Duodenal mucosa (tissue), 2 donors: ENCODE measurements around the gene MEIS3.
"Not testable (repeated sequence)": the region's sequence is repeated elsewhere in the genome, so short reads cannot be mapped to it uniquely, and the experiment has no call there.

Experiments
- H3K27ac ChIP-seq: one replicate; pipeline ENCODE4 v1.7.0; 2013; ENCODE audit warnings: low read depth, low read length
- H3K27me3 ChIP-seq, 2 donors: one replicate each; pipeline ENCODE4 v1.7.0; 2013; ENCODE audit warnings: low read length in 2 of 2, control low read depth in 1 of 2; ENCODE audit not compliant: insufficient read depth in 2 of 2, control insufficient read depth in 1 of 2
- H3K36me3 ChIP-seq, 2 donors: one replicate each; pipeline ENCODE4 v1.7.0; 2013; ENCODE audit warnings: low read length in 2 of 2, control low read depth in 1 of 2; ENCODE audit not compliant: insufficient read depth in 2 of 2, control insufficient read depth in 1 of 2
- H3K4me1 ChIP-seq, 2 donors: one replicate each; pipeline ENCODE4 v1.7.0; 2013; ENCODE audit warnings: low read length in 2 of 2, control low read depth in 1 of 2; ENCODE audit not compliant: insufficient read depth in 2 of 2, control insufficient read depth in 1 of 2
- H3K4me3 ChIP-seq, 2 donors: one replicate each; pipeline ENCODE4 v1.7.0; 2013; ENCODE audit warnings: low read length in 2 of 2, low read depth in 1 of 2
- H3K9ac ChIP-seq, 2 donors: one replicate each; pipeline ENCODE4 v1.7.0; 2013; ENCODE audit warnings: low read length in 2 of 2, low read depth in 1 of 2
- H3K9me3 ChIP-seq, 2 donors: one replicate each; pipeline ENCODE4 v1.7.0; 2013; ENCODE audit warnings: low read length in 2 of 2, control low read depth in 1 of 2; ENCODE audit not compliant: control insufficient read depth in 1 of 2

MEIS3 gene

GRCh38 chr19:47405854-47406417, 13.4 kb downstream of the MEIS3 start:
- Histone ChIP-seq H3K9me3 (no peaks in the 10 kb centered on the region), H3K9ac (no peak overlapping the region), H3K36me3 (no peaks in the 10 kb centered on the region), H3K4me3 (no peak overlapping the region), H3K27ac (no peak overlapping the region), H3K4me1 (no peaks in the 10 kb centered on the region), H3K27me3 (peaks cover 7 to 12% of the 10 kb centered on the region in 2 donors)

DNA sequence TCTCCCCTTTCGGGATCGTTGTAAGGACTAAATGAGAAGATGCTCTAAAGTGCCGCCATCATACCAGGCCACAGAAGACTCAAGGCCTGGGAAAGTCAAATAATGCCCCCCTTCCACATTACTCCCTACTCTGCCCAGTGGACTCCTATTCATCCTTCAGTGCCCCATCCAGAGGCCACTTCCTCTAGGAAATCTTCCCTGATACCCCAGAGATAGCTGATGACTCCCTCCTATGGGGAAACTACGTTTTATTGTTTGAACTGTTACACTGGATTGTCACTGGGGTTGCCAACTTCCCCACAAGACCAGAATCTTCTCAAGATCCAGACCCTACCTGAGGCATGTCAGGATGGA, 14.2 kb downstream of the MEIS3 start:
- H3K27me3 ChIP-seq: peaks cover 7 to 12% of the 10 kb centered on the region in 2 donors
- H3K9ac ChIP-seq: no peak overlapping the region
- H3K9me3 ChIP-seq: no peaks in the 10 kb centered on the region
- no peak overlapping the region for H3K27ac ChIP-seq
- no peaks in the 10 kb centered on the region for H3K36me3 ChIP-seq
- no peak overlapping the region for H3K4me3 ChIP-seq
- H3K4me1 ChIP-seq: no peaks in the 10 kb centered on the region

DNA sequence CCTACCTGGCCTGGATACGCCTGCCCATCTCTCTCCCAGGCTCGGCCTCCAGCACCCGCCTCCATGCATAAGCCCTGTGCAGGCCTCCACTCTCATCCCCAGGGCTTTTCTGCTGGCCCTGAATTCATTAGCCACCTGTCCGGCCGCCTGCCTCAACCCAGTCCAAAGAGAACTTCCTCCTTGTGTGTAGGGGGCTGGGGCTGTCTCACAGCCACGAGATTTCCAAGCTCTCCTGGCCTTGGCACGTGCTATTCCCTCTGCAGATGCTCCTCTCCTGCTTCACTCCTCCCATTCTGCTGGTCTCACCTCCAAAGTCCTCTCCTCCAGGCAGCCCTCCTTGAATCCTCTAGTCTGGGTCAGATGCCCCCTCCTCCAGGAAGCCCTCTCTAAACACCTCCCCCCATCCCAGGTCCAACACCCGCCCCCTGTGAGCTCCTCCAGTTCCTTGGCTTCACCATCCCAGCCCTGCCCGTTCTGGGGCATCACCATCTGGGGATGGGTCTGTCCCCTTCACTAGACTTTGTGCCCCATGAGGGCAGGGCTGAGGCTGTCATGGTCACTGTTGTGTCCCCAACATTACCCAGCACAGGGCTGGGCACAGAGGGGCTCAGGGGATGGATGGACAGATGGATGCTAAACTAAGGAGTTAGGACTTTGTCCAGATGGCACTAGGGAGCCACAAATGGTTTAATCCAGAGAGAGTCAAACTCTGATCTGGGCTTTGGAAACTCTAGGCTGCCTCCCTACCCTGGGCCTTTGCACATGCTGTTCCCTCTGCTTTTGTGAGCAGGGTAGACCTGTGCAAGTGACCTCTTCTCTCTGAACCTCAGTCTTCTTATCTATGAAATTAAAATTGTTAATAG, 14.8 kb downstream of the MEIS3 start:
- Histone ChIP-seq H3K9ac (no peak overlapping the region), H3K36me3 (no peaks in the 10 kb centered on the region), H3K27ac (no peak overlapping the region), H3K4me1 (no peaks in the 10 kb centered on the region), H3K27me3 (peaks cover 7 to 12% of the 10 kb centered on the region in 2 donors), H3K9me3 (no peaks in the 10 kb centered on the region), H3K4me3 (no peak overlapping the region)

GRCh38 chr19:47402504-47402903, 16.8 kb downstream of the MEIS3 start:
- H3K36me3 ChIP-seq: no peaks in the 10 kb centered on the region
- H3K27me3 ChIP-seq: peaks cover 7 to 12% of the 10 kb centered on the region in 2 donors
- no peak overlapping the region for H3K27ac ChIP-seq
- no peak overlapping the region for H3K9ac ChIP-seq
- no peaks in the 10 kb centered on the region for H3K4me1 ChIP-seq
- H3K9me3 ChIP-seq: no peaks in the 10 kb centered on the region
- no peak overlapping the region for H3K4me3 ChIP-seq

DNA sequence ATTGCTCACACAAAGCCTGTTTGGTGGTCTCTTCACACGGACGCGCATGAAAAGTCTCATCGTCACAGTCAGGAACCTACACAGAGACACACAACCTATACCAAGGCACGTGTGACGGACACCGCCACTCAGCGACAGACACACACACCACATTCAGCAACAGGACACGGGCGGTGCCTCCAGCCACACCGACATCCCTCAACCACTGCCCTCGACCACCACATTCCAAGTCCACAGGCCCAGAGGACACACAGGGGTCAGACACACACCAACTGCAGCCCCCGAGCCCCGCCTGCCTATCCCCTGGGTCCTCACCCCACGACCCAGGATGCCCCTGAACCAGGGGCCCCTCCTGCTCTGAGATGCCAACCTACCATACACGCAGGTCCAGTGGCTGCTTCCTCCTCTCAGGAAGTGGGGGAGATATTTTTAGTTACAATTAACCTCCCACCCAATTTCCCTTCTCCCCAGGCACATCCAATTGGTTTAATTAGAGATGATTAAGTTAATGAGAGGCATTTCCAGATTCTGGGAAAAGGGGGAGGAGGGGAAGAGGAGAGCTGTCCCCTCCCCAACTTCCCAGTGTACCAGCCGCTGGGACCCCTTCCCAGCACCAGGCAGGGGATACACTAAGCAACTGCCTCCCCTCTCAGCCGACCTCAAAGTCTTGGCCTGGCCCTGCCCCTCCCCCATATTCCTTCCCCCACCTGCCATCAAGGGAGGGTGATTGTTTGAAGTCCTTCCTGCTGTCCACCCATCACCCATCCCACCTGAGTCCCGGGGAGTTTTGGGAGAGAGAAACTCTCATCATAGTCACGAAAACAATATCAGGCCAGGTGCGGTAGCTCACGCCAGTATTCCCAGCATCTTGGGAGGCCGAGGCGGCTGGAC, 20.4 kb downstream of the MEIS3 start:
- Histone ChIP-seq H3K36me3 (no peaks in the 10 kb centered on the region), H3K9ac (no peak overlapping the region), H3K27me3 (peaks cover 0 to 5% of the 10 kb centered on the region in 2 donors), H3K9me3 (no peaks in the 10 kb centered on the region), H3K4me3 (no peak overlapping the region), H3K27ac (no peak overlapping the region), H3K4me1 (no peaks in the 10 kb centered on the region)

DNA sequence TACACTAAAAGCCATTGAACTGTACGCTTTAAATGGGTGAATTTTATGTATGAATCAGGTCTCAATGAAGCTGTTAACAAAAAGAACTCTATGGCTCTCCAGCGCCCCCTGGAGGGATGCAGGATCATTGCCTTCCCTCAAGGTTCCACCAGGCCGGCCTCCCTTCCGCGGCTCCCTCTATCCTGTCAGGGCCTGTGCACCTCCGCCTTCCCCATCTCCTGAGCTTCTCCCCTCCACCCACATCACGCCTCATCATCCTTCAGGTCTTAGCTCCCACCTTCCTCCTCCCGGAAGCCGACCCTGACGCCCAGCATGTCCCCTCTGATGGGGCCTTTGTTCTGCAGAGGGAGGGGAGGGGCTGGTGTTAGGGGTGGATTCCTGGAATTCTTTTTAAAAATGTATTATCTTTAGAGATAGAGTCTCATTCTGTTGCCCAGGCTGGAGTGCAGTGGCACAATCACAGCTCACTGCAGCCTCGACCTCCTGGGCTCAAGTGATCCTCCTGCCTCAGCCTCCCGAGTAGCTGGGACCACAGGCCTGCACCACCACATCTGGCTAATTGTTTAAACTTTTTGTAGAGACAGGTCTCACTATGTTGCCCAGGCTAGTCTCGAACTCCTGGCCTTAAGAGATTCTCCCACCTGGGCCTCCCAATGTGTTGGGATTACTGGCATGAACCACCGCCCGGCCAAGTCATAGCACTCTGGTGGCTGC, 27.7 kb downstream of the MEIS3 start:
- Histone ChIP-seq H3K4me3 (no peak overlapping the region), H3K27me3 (no peaks in the 10 kb centered on the region), H3K4me1 (no peaks in the 10 kb centered on the region), H3K9ac (no peak overlapping the region), H3K36me3 (no peaks in the 10 kb centered on the region), H3K9me3 (no peaks in the 10 kb centered on the region), H3K27ac (no peak overlapping the region)

- no peak overlapping the region for H3K9ac ChIP-seq
- no peaks in the 10 kb centered on the region for H3K9me3 ChIP-seq
- no peaks in the 10 kb centered on the region for H3K27me3 ChIP-seq
- H3K4me1 ChIP-seq: no peaks in the 10 kb centered on the region
- no peaks in the 10 kb centered on the region for H3K36me3 ChIP-seq
- H3K4me3 ChIP-seq: no peak overlapping the region
- no peak overlapping the region for H3K27ac ChIP-seq
Observed at GRCh38 chr19:47390533-47391488, 28.5 kb downstream of the MEIS3 start.

DNA sequence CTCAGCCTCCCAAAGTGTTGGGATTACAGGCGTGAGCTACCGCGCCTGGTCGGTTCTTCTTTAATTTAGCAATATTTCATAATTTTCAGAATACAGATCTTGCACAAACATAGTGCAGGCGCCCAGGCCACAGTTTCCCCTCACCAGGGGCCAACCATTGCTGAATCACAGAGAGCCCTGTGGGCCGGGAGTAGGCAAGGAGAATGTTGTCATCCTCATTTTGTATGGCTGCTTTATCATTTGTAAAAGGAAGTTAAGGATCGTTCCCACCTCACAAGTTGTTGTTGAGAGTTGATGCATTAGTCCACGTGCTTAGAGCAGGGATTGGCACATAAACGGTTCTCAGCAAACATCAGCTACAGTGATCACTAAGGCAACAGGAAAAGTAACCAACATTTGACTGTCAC, 30.2 kb downstream of the MEIS3 start:
- Histone ChIP-seq H3K9me3 (no peaks in the 10 kb centered on the region), H3K9ac (no peak overlapping the region), H3K27me3 (no peaks in the 10 kb centered on the region), H3K27ac (no peak overlapping the region), H3K4me3 (no peak overlapping the region), H3K4me1 (no peaks in the 10 kb centered on the region), H3K36me3 (no peaks in the 10 kb centered on the region)

- H3K27ac ChIP-seq, H3K9me3 ChIP-seq, H3K36me3 ChIP-seq, H3K4me3 ChIP-seq, H3K27me3 ChIP-seq, H3K4me1 ChIP-seq, H3K9ac ChIP-seq: not testable (repeated sequence)
Observed at GRCh38 chr19:47388721-47389120, 30.6 kb downstream of the MEIS3 start.
